GM10266 (cell line): ENCODE data around the gene GOLGA6C.
"Not testable (repeated sequence)": the region's sequence is repeated elsewhere in the genome, so short reads cannot be mapped to it uniquely, and the experiment has no call there.

Source experiments
- DNase-seq: peaks from one replicate; pipeline ENCODE4 v3.0.0; 2012; ENCODE audit errors: extremely low spot score
- CTCF ChIP-seq: IDR thresholded peaks from 2 replicates; pipeline ENCODE4 v1.5.1; 2012; ENCODE audit warnings: mild to moderate bottlenecking, low read depth; ENCODE audit not compliant: control insufficient read depth, insufficient read depth; ENCODE audit errors: missing control alignments

Gene GOLGA6C

GRCh38 chr15:75234191-75234810 is 23.8 kb upstream of the GOLGA6C start:
- DNase-seq: peak; percentile 6
- TF ChIP-seq CTCF: no peak

GRCh38 chr15:75235051-75235673 is 23.0 kb upstream of the GOLGA6C start:
- no peak for TF ChIP-seq CTCF
- DNase-seq: peak; percentile 4

GRCh38 chr15:75235760-75236729 is 22.1 kb upstream of the GOLGA6C start:
- peak; percentile 5 for DNase-seq
- TF ChIP-seq CTCF: no peak

GRCh38 chr15:75237316-75237982 is 20.7 kb upstream of the GOLGA6C start:
- TF ChIP-seq CTCF: no peak
- peak; percentile 2 for DNase-seq

- no peak for TF ChIP-seq CTCF
- DNase-seq: no peak
Measured at GRCh38 chr15:75238150-75238549, 20.0 kb upstream of the GOLGA6C start.

GRCh38 chr15:75245741-75246140 is 12.4 kb upstream of the GOLGA6C start:
- not testable (repeated sequence) for DNase-seq

GRCh38 chr15:75248991-75249390 is 9.1 kb upstream of the GOLGA6C start:
- DNase-seq: not testable (repeated sequence)
